Thyroid gland (tissue), 4 donors: ENCODE results near the gene DNER. TPM values are rescaled to one million over a fixed set of nuclear protein-coding genes. Genes with fewer than 3 reads are reported as not detected.

Source experiments
- DNase-seq, 2 donors: peaks; one replicate each; pipeline ENCODE4 v3.0.0-alpha.2; 2019
- H3K27ac ChIP-seq, 3 donors: fragments of 200-600 bp; sonication (generic); 1 replicate in 2 of 3; 2 replicates in 1 of 3; pipeline ENCODE4 v1.5.1; 2016 to 2019; ENCODE audit warnings: mild to moderate bottlenecking in 1 of 3, moderate library complexity in 1 of 3
- H3K27me3 ChIP-seq: fragments of 200-600 bp; sonication (generic); one replicate; pipeline ENCODE4 v1.5.1; 2019
- H3K36me3 ChIP-seq, 2 donors: fragments of 200-600 bp; sonication (generic); one replicate each; pipeline ENCODE4 v1.5.1; 2016 to 2019
- H3K4me1 ChIP-seq, 2 donors: fragments of 200-600 bp; sonication (generic); one replicate each; pipeline ENCODE4 v1.5.1; 2017 to 2019
- H3K4me3 ChIP-seq, 3 donors: fragments of 200-600 bp; sonication (generic); replicated peaks in 1 of 3; 1 replicate in 2 of 3; 2 replicates in 1 of 3; pipeline ENCODE4 v1.5.1; 2016; ENCODE audit warnings: mild to moderate bottlenecking in 1 of 3
- H3K9me3 ChIP-seq: fragments of 200-600 bp; sonication (generic); one replicate; pipeline ENCODE4 v1.5.1; 2017
- CTCF ChIP-seq, 6 experiments: fragments of 200-600 bp in 3 of 6; fragments of 450-650 bp in 3 of 6; sonication (generic) in 3 of 6; IDR thresholded peaks; one replicate each; pipeline ENCODE4 v1.5.1; 2016 to 2019; ENCODE audit warnings: antibody characterized with exemption in 6 of 6, mild to moderate bottlenecking in 2 of 6, inconsistent platforms in 1 of 6, moderate library complexity in 1 of 6
- POLR2A ChIP-seq, 2 donors: fragments of 450-650 bp; IDR thresholded peaks; one replicate each; pipeline ENCODE4 v1.6.1; 2017; ENCODE audit warnings: antibody characterized with exemption in 2 of 2, mild to moderate bottlenecking in 2 of 2, moderate library complexity in 1 of 2
- WGBS, 2 donors: methylation state at CpG; one replicate each; pipeline ENCODE4 v1.1.5; 2017; 5-methylcytosine and 5-hydroxymethylcytosine counted together
- intact Hi-C: fragments of 100-400 bp; cut with DNase I; formaldehyde crosslinking; loops from one replicate; pipeline ENCODE4 v1.15.1; 2023
- total RNA-seq, 4 donors: library from RNA; depleted of rRNA; stranded (reverse); fragments of >200 nt; gene quantifications; one replicate each; pipeline ENCODE4 v1.2.3, GENCODE V29; 2016

DNER gene
- total RNA-seq, 4 donors from 2014 or later = 0.13 to 0.93 (median 0.42) TPM; not detected in 1

- Histone ChIP-seq H3K9me3 (no peaks in the 10 kb centered on the region), H3K27me3 (no peaks in the 10 kb centered on the region), H3K4me1 (no peaks in the 10 kb centered on the region), H3K27ac (no peak overlapping the region), H3K4me3 (no peak overlapping the region), H3K36me3 (no peaks in the 10 kb centered on the region)
- WGBS, 2 donors = 86 to 93% methylated on average over 2 of the region's 2 CpGs
- DNase-seq = no peak
- TF ChIP-seq CTCF (IDR thresholded peaks at IDR 0.05) = no peak
- no peak for TF ChIP-seq POLR2A (IDR thresholded peaks at IDR 0.05)
- intact Hi-C loops = no loop called here
These were observed 148.0 kb downstream of the DNER start for GRCh38 chr2:229566370-229566769.

DNA sequence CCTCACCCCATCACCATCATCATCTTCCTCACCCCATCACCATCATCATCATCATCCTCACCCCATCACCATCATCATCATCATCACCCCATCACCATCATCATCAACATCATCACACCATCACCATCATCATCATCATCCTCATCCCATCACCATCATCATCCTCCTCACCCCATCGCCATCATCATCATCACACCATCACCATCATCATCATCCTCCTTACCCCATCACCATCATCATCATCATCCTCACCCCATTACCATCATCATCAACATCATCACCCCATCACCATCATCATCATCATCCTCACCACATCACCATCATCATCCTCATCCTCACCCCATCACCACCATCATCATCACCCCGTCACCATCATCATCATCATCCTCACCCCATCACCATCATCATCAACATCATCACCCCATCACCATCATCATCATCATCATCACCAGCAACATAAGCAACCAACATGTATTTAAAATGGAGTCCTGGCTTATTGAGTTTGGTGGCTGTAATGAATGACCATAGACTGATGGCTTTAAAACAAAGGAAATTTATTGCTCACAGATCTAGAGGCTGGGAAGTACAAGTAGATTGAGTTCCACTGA is 150.0 kb downstream of the DNER start:
- intact Hi-C loops = no loop called here

GRCh38 chr2:229563388-229563787 is 151.0 kb downstream of the DNER start:
- H3K9me3 ChIP-seq = no peaks in the 10 kb centered on the region
- no peaks in the 10 kb centered on the region for H3K36me3 ChIP-seq
- TF ChIP-seq POLR2A (IDR thresholded peaks at IDR 0.05) (no peak), CTCF (IDR thresholded peaks at IDR 0.05) (no peak)
- intact Hi-C loops = no loop called here
- no peaks in the 10 kb centered on the region for H3K27me3 ChIP-seq
- WGBS, 2 donors = 88 to 91% methylated on average over 5 of the region's 5 CpGs
- no peak for DNase-seq
- no peak overlapping the region for H3K4me3 ChIP-seq
- H3K4me1 ChIP-seq = no peaks in the 10 kb centered on the region
- H3K27ac ChIP-seq = no peak overlapping the region

More for the DNA sequence above, 150.0 kb downstream of the DNER start:
- Histone ChIP-seq H3K27ac (no peak overlapping the region), H3K4me3 (no peak overlapping the region), H3K36me3 (no peaks in the 10 kb centered on the region), H3K9me3 (no peaks in the 10 kb centered on the region), H3K27me3 (no peaks in the 10 kb centered on the region), H3K4me1 (no peaks in the 10 kb centered on the region)
- TF ChIP-seq CTCF (IDR thresholded peaks at IDR 0.05) (no peak), POLR2A (IDR thresholded peaks at IDR 0.05) (no peak)
- 78 to 83% methylated on average over 2 of the region's 2 CpGs for WGBS, 2 donors
- DNase-seq = no peak

DNA sequence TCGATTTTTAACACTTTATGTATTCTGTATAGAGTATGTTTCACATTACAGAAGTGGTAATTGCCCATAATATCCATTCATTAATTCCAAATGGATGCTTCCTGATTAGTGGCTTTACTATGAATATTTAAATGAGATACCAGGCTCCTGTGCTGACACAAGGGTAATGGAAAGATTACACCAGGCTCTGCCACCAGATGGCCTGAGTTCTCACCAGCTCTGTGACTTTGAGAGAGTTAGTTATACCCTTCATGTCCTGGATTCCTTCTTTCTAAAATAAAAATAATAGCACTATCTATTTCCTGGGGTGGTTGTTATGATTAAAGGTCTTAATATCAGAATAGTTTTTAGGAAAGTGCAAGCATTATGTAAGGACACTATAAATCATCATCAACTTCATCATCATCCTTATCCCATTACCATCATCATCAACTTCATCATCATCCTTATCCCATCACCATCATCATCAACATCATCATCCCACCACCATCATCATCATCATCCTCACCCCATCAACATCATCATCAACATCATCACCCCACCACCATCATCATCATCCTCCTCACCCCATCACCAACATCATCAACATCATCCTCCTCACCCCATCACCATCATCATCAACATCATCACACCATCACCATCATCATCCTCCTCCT is 151.8 kb downstream of the DNER start:
- H3K4me1 ChIP-seq = no peaks in the 10 kb centered on the region
- WGBS, 2 donors = 73 to 85% methylated on average over 1 of the region's 1 CpG
- no peaks in the 10 kb centered on the region for H3K36me3 ChIP-seq
- H3K9me3 ChIP-seq = no peaks in the 10 kb centered on the region
- TF ChIP-seq POLR2A (IDR thresholded peaks at IDR 0.05) (no peak), CTCF (IDR thresholded peaks at IDR 0.05) (no peak)
- no peak overlapping the region for H3K27ac ChIP-seq
- no peak overlapping the region for H3K4me3 ChIP-seq
- H3K27me3 ChIP-seq = no peaks in the 10 kb centered on the region
- intact Hi-C loops = no loop called here
- DNase-seq = no peak

DNA sequence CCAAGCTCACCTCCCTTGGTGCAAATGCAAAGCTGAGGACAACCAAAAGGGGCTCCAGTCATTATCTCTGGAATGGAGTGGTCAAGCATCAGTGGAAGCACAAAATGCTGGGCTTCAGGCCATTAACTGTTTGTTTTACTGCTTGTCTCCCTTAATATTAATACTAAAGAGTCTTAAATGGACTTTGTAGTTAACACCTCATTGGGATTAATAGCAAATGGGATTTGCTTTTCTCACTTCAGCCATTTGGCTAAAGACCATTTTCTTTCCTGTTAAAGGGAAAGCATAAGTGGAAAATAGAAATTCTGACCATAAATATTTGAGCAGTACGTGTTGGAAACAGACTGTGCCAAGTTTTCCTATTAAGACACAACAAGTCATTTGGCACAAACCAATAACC is 154.4 kb downstream of the DNER start:
- Histone ChIP-seq H3K4me1 (no peaks in the 10 kb centered on the region), H3K27me3 (no peaks in the 10 kb centered on the region), H3K27ac (no peak overlapping the region), H3K36me3 (no peaks in the 10 kb centered on the region), H3K9me3 (no peaks in the 10 kb centered on the region), H3K4me3 (no peak overlapping the region)
- 55 to 63% methylated on average over 1 of the region's 1 CpG for WGBS, 2 donors
- TF ChIP-seq CTCF (IDR thresholded peaks at IDR 0.05) = no peak
- TF ChIP-seq POLR2A (IDR thresholded peaks at IDR 0.05) = no peak
- DNase-seq = no peak
- intact Hi-C loops = no loop called here
